Right cardiac atrium (tissue), 5 donors: Measurements from ENCODE around the gene ASPHD2. TPM values are rescaled to one million over a fixed set of nuclear protein-coding genes. Genes with fewer than 3 reads are reported as not detected.

Experiments
- ATAC-seq, 2 donors: fragments of 200-7000 bp; cut with Tn5 transposase; one replicate each; pipeline versions ENCODE4 v1.8.0 to v1.9.1; 2020; ENCODE audit warnings: moderate library complexity in 2 of 2, mild to moderate bottlenecking in 1 of 2
- DNase-seq, 3 donors: peaks; one replicate each; pipeline ENCODE4 v3.0.0-alpha.2; 2020
- H3K27ac ChIP-seq: one replicate; pipeline ENCODE4 v1.5.1; 2013; ENCODE audit warnings: mild to moderate bottlenecking, low read length, control low read depth, moderate library complexity
- H3K27me3 ChIP-seq: one replicate; pipeline ENCODE4 v1.6.1; 2013; ENCODE audit not compliant: control insufficient read depth, insufficient read depth
- H3K4me1 ChIP-seq: one replicate; pipeline ENCODE4 v1.6.1; 2013; ENCODE audit warnings: low read length; ENCODE audit not compliant: control insufficient read depth, insufficient read depth
- H3K4me3 ChIP-seq: one replicate; pipeline ENCODE4 v1.5.1; 2013; ENCODE audit warnings: low read length, control low read depth
- H3K9me3 ChIP-seq: one replicate; pipeline ENCODE4 v1.6.1; 2013; ENCODE audit warnings: low read length; ENCODE audit not compliant: control insufficient read depth
- WGBS: extraction: QIAGEN DNeasy Blood & Tissue Kit; methylation state at CpG from one replicate; pipeline ENCODE4 v1.1.7; 2013; 5-methylcytosine and 5-hydroxymethylcytosine counted together
- intact Hi-C, 4 donors: fragments of 100-400 bp; cut with DNase I; formaldehyde crosslinking; loops; one replicate each; pipeline versions ENCODE4 v1.11.0 to v1.14.0; 2022 to 2023
- polyA plus RNA-seq: library from polyadenylated mRNA; stranded (reverse); fragments of 200-250 nt; gene quantifications from one replicate; pipeline ENCODE4 v1.2.3, GENCODE V29; 2013
- total RNA-seq, 4 donors: library from RNA; stranded (reverse); fragmentation: NEBNext Ultra II Directional; extraction: Animal tissue kit (Norgen Biotek cat#: 25700); gene quantifications; one replicate each; pipeline ENCODE4 v1.2.1, GENCODE V29; 2021
- donor health status: healthy with polysubstance abuse.
- donor health status: DM: no; HTN: yes; CAD: no.
- donor health status: DM: no; HTN: no; CAD: no.
- donor health status: DM: no; HTN: yes; CAD: no; lungs with severe emphysema.
- donor health status: DM: yes; HTN: yes; CAD: no.

ASPHD2 gene
- total and polyA plus RNA-seq, 5 donors: 0.05 to 0.50 (median 0.23) TPM

- H3K9me3 ChIP-seq: no peaks in the 10 kb centered on the region
- DNase-seq (no peak), ATAC-seq (no peak)
- H3K27ac ChIP-seq: no peak overlapping the region
- no peaks in the 10 kb centered on the region for H3K27me3 ChIP-seq
- WGBS: 50% methylated on average over 12 of the region's 12 CpGs
- intact Hi-C loops: no loop called here
- peaks cover 4% of the 10 kb centered on the region for H3K4me1 ChIP-seq
- H3K4me3 ChIP-seq: peak overlapping the region; percentile 26
Observed at GRCh38 chr22:26479043-26479791, 50.2 kb downstream of the ASPHD2 start.

DNA sequence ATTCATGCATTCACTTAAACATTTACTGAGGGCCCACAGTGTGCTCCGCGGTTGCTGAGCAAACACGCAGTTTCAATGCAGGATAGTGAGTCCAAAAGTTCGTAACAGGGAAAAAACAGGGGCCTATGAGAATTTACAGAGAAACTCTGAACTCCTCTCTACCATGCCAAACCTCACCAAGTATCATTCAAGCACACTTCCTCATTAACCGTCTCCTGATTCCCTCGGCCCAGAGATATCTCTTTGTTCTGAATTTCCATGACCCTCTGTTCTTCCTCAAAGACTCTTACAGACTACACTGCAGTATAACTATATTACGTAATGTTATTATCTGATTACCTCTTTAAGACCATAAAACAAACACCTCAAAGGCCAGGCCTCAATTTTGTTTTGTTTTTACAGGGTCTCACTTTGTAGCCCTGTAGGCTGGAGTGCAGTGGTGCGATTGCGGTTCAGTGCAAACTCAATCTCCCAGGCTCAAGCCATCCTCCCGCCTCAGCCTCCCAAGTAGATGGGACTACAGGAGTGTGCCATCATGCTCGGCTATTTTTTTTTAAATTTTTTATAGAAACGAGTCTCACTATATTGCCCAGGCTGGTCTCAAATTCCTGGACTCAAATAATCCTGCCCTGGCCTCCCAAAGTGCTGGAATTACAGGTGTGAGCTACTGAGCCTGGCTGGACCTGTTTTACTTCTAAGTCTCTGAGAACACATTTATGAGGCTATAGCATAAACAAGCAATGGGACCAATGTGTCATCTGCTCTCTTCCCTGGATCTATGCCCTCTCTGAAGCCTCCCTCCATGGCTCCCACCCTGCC is 50.9 kb downstream of the ASPHD2 start:
- 61% methylated on average over 12 of the region's 12 CpGs for WGBS
- H3K4me3 ChIP-seq: peak overlapping the region; percentile 26
- DNase-seq: no peak
- ATAC-seq: peak in 1 of 2 donors; percentile 19
- no peaks in the 10 kb centered on the region for H3K27me3 ChIP-seq
- intact Hi-C loops: no loop called here
- no peak overlapping the region for H3K27ac ChIP-seq
- no peaks in the 10 kb centered on the region for H3K9me3 ChIP-seq
- peaks cover 4% of the 10 kb centered on the region for H3K4me1 ChIP-seq

- intact Hi-C loops: no loop called here
- ATAC-seq (no peak), DNase-seq (no peak)
- no peak overlapping the region for H3K27ac ChIP-seq
- H3K9me3 ChIP-seq: no peaks in the 10 kb centered on the region
- H3K4me3 ChIP-seq: no peak overlapping the region
- 81% methylated on average over 2 of the region's 2 CpGs for WGBS
- H3K4me1 ChIP-seq: peaks cover 4% of the 10 kb centered on the region
- no peaks in the 10 kb centered on the region for H3K27me3 ChIP-seq
Observed at GRCh38 chr22:26480611-26480932, 51.5 kb downstream of the ASPHD2 start.

DNA sequence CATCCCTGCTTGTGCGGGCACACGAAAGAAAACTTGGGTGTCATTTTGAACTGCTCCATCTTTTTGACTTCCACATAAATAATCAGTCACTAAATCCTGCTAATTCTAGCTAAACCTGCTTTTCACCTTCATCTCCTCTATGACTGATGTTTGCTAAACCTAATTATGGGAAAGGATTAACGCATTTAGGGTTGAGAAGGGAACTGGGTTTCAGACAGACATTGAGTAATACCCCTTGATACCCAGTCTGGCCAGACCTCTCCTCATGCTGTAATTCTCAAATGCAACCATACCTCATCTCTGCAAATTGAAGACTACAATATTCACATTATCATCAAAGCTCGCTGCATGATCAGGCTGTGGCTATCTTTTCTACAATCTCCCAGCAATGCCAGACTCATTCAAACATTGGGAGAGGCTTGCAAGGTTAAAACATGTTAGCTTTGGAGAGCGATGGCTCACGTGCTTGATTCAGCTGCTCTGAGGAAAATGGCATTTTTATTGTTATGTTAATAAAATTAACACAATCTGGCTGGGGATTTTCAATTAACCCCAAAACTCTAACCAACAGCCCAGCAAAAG is 52.1 kb downstream of the ASPHD2 start:
- Histone ChIP-seq H3K27ac (no peak overlapping the region), H3K9me3 (no peaks in the 10 kb centered on the region), H3K4me1 (peaks cover 4% of the 10 kb centered on the region), H3K27me3 (no peaks in the 10 kb centered on the region), H3K4me3 (no peak overlapping the region)
- no peak for ATAC-seq
- no peak for DNase-seq
- WGBS: 74% methylated on average over 6 of the region's 6 CpGs
- intact Hi-C loops: no loop called here

GRCh38 chr22:26481694-26482093 is 52.6 kb downstream of the ASPHD2 start:
- no peak overlapping the region for H3K4me3 ChIP-seq
- no peaks in the 10 kb centered on the region for H3K9me3 ChIP-seq
- H3K4me1 ChIP-seq: peaks cover 4% of the 10 kb centered on the region
- DNase-seq: no peak
- no peak for ATAC-seq
- WGBS: 73% methylated on average over 4 of the region's 4 CpGs
- no peaks in the 10 kb centered on the region for H3K27me3 ChIP-seq
- intact Hi-C loops: no loop called here
- no peak overlapping the region for H3K27ac ChIP-seq

DNA sequence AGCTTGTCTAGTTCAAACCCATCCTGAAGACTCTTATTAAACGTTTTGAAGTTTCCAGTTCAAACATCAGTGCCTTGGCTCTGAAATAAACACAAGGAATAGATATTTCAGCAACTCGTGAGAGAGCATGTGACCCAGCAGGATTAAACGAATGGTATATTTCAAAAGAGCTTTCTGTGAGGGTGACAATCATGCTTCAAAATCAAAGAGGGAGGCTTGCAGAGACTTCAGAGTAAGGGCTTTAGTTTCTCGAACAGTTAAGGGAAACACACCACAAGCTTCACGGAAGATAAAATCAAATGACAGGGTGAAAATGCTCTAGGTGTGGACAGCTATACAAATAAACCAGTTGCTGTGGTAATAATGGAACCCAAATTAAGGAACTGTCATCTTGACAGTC is 53.1 kb downstream of the ASPHD2 start:
- 46% methylated on average over 5 of the region's 5 CpGs for WGBS
- Histone ChIP-seq H3K9me3 (no peaks in the 10 kb centered on the region), H3K4me1 (peaks cover 4% of the 10 kb centered on the region), H3K4me3 (no peak overlapping the region), H3K27me3 (no peaks in the 10 kb centered on the region), H3K27ac (no peak overlapping the region)
- ATAC-seq (no peak), DNase-seq (no peak)
- intact Hi-C loops: no loop called here

- H3K27me3 ChIP-seq: no peaks in the 10 kb centered on the region
Observed at GRCh38 chr22:26483043-26483438, 54.0 kb downstream of the ASPHD2 start.

DNA sequence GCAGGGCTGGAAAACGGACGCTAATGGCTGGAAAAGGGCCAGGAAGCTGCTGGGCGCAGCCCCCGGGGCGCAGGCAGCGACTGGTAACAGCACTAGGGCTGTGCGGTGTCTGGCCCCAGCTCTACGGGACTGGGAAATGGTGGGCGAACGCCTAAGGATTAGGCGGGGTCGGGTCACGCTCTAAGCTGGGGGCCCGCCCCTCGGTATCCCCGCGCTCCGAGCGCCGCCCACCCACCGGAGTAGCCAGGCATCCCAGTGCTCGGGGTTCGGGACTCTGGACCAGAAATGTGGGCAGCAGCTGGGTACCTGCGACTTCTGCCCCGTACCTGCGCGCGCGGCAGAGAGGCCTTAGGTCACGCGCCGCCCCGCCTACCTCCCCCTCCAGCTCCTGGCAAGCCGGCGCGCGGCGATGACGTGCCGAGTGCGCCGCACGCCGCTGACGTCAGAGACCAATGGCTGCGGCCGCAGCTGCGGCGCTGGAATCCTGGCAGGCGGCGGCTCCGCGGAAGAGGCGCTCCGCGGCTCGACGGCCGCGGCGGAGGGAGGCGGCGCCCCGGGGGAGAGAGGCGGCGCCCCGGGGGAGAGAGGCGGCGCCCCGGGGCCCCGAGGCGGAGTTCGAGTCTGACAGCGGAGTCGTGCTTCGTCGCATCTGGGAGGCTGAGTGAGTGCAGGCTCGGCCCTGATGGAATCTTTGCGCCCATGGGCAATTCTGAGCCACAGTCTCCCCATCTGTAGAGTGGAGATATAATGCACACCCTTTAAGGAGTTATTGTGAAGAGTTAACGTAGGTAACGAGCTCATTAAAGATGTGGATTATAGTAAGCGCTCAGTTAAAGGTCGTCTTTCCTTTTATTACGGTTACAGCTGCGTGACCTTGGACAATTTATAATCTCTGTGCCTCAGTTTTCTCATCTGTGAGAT is 54.6 kb downstream of the ASPHD2 start, which contains the start of the genes HPS4 and SRRD:
HPS4 (minus strand) TSS at position 345 of the 921 bp plus-strand sequence. CDS start 2,021 bp downstream, outside the sequence.
SRRD (plus strand) TSS at position 439 of the 921 bp plus-strand sequence; CDS start at position 453, 14 bp downstream.
- peak; percentile 94 to 95 for ATAC-seq
- 1% methylated on average over 85 of the region's 85 CpGs for WGBS
- Histone ChIP-seq H3K27me3 (no peaks in the 10 kb centered on the region), H3K4me1 (peaks cover 4% of the 10 kb centered on the region), H3K27ac (peak within 1 kb of the TSS; percentile 85), H3K9me3 (no peaks in the 10 kb centered on the region), H3K4me3 (peak within 1 kb of the TSS; percentile 79)
- DNase-seq: peak; percentile 87 to 97 (median 96)
- intact Hi-C loops: no loop called here

More at GRCh38 chr22:26483043-26483438, 54.0 kb downstream of the ASPHD2 start:
- ATAC-seq: peak in 1 of 2 donors; percentile 25
- H3K27ac ChIP-seq: peak overlapping the region; percentile 85
- intact Hi-C loops: no loop called here
- H3K4me3 ChIP-seq: peak overlapping the region; percentile 79
- peaks cover 4% of the 10 kb centered on the region for H3K4me1 ChIP-seq
- 6% methylated on average over 7 of the region's 7 CpGs for WGBS
- no peak for DNase-seq
- H3K9me3 ChIP-seq: no peaks in the 10 kb centered on the region

DNA sequence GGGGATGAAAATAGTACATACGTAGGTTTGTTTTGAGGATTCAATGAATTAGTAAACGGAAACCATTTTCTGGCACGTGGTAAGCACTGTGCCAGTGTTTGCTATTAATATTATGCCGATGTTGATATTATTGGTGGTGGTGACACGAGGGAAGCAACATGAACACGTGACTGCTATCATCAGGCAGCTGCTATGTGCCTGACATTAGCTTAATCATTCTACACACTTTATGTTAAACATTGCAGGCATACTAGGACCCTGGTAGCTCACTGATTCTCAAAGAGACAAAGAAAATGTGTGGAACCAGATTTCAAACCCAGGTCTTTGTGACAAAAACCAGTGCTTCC is 55.3 kb downstream of the ASPHD2 start:
- DNase-seq (no peak), ATAC-seq (no peak)
- H3K9me3 ChIP-seq: no peaks in the 10 kb centered on the region
- peaks cover 4% of the 10 kb centered on the region for H3K4me1 ChIP-seq
- H3K4me3 ChIP-seq: peak overlapping the region; percentile 79
- intact Hi-C loops: no loop called here
- H3K27me3 ChIP-seq: no peaks in the 10 kb centered on the region
- 7% methylated on average over 6 of the region's 6 CpGs for WGBS
- H3K27ac ChIP-seq: no peak overlapping the region

DNA sequence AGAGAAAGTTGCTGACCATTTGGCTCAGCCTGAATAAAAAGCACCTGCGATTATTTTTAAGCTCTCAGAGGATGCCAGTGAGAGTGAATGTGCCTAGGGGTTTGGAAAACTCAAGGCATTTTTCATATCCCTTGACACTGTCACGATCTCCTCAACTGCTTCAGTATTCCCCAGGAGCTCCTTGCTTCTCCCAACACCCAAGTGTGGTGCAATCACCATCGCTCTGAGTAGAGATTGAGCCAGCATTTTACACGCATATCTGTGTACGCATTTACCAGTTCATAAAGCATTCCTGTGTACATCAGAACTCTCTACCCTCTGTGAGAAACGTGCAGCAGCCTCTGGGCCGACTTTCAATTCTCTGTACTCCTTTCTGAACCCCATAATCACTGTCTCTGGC is 56.0 kb downstream of the ASPHD2 start:
- WGBS: 59% methylated on average over 7 of the region's 7 CpGs
- H3K4me3 ChIP-seq: no peak overlapping the region
- peaks cover 4% of the 10 kb centered on the region for H3K4me1 ChIP-seq

More for the DNA sequence above, 56.0 kb downstream of the ASPHD2 start:
- H3K9me3 ChIP-seq: no peaks in the 10 kb centered on the region
- ATAC-seq (no peak), DNase-seq (no peak)
- intact Hi-C loops: no loop called here
- no peak overlapping the region for H3K27ac ChIP-seq
- H3K27me3 ChIP-seq: no peaks in the 10 kb centered on the region
